GM18511 (cell line): ENCODE results near the gene PPP4R1.
A peak's percentile ranks its signal among the peaks of the same experiment; 100 is the strongest.
"Not testable (repeated sequence)": the region's sequence is repeated elsewhere in the genome, so short reads cannot be mapped to it uniquely, and the experiment has no call there.

Source experiments
- ATAC-seq: cut with Tn5 transposase; IDR thresholded peaks from one replicate; pipeline ENCODE4 v1.9.1; 2021; ENCODE audit warnings: mild to moderate bottlenecking, moderate library complexity; ENCODE audit not compliant: unreplicated experiment

The PPP4R1 gene

GRCh38 chr18:9614401-9615279, at the start of gene PPP4R1:
TSS of gene PPP4R1 (minus strand) at chr18:9614559. CDS start at chr18:9614484, 75 bp downstream.
- ATAC-seq = peak; percentile 71

GRCh38 chr18:9663377-9663776, 49.0 kb upstream of the PPP4R1 start:
- no peak for ATAC-seq

GRCh38 chr18:9661564-9661963, 47.2 kb upstream of the PPP4R1 start:
- ATAC-seq = no peak

GRCh38 chr18:9659499-9660375, 45.4 kb upstream of the PPP4R1 start:
- no peak for ATAC-seq

- ATAC-seq = no peak
Observed at GRCh38 chr18:9658087-9658641, 43.8 kb upstream of the PPP4R1 start.

- no peak for ATAC-seq
Observed at GRCh38 chr18:9655232-9655767, 40.9 kb upstream of the PPP4R1 start.

- ATAC-seq = no peak
Observed at GRCh38 chr18:9653390-9653789, 39.0 kb upstream of the PPP4R1 start.

- ATAC-seq = no peak
Observed at GRCh38 chr18:9649164-9649540, 34.8 kb upstream of the PPP4R1 start.

- no peak for ATAC-seq
Observed at GRCh38 chr18:9648431-9649163, 34.2 kb upstream of the PPP4R1 start.

- ATAC-seq = no peak
Observed at GRCh38 chr18:9647496-9648323, 33.4 kb upstream of the PPP4R1 start.

- no peak for ATAC-seq
Observed at GRCh38 chr18:9643549-9643948, 29.2 kb upstream of the PPP4R1 start.

- no peak for ATAC-seq
Observed at GRCh38 chr18:9642799-9643462, 28.6 kb upstream of the PPP4R1 start.

GRCh38 chr18:9641081-9641480, 26.7 kb upstream of the PPP4R1 start:
- not testable (repeated sequence) for ATAC-seq

- ATAC-seq = no peak
Observed at GRCh38 chr18:9638886-9639285, 24.5 kb upstream of the PPP4R1 start.

- no peak for ATAC-seq
Observed at GRCh38 chr18:9637036-9637767, 22.8 kb upstream of the PPP4R1 start.

GRCh38 chr18:9634856-9635255, 20.5 kb upstream of the PPP4R1 start:
- ATAC-seq = no peak

- ATAC-seq = no peak
Observed at GRCh38 chr18:9631814-9632496, 17.6 kb upstream of the PPP4R1 start.

GRCh38 chr18:9630444-9630843, 16.1 kb upstream of the PPP4R1 start:
- no peak for ATAC-seq
